Left lung (tissue), 10 donors: ENCODE data around the gene TTC7B. TPM values are rescaled to one million over a fixed set of nuclear protein-coding genes. Genes with fewer than 3 reads are reported as not detected.

Source experiments
- ATAC-seq: fragments of 200-7000 bp; cut with Tn5 transposase; one replicate; pipeline ENCODE4 v1.9.1; 2020; ENCODE audit warnings: moderate library complexity
- DNase-seq, 4 donors: peaks; one replicate each; pipeline ENCODE4 v3.0.0-alpha.2; 2013 to 2020
- H3K27ac ChIP-seq, 2 donors: fragments of 200-600 bp; sonication (generic) in 1 of 2; one replicate each; pipeline versions ENCODE4 v1.5.0 to v1.8.0; 2020 to 2021
- H3K27me3 ChIP-seq, 2 donors: fragments of 200-600 bp; sonication (generic) in 1 of 2; one replicate each; pipeline versions ENCODE4 v1.5.0 to v1.8.0; 2020 to 2021
- H3K36me3 ChIP-seq, 2 donors: fragments of 200-600 bp; sonication (generic) in 1 of 2; one replicate each; pipeline versions ENCODE4 v1.5.0 to v1.8.0; 2020 to 2021
- H3K4me1 ChIP-seq, 2 donors: fragments of 200-600 bp; one replicate each; pipeline ENCODE4 v1.8.0; 2021
- H3K4me3 ChIP-seq, 2 donors: fragments of 200-600 bp; sonication (generic) in 1 of 2; one replicate each; pipeline versions ENCODE4 v1.5.0 to v1.8.0; 2020 to 2021; ENCODE audit warnings: mild to moderate bottlenecking in 1 of 2
- H3K9me3 ChIP-seq, 2 donors: fragments of 200-600 bp; sonication (generic) in 1 of 2; one replicate each; pipeline versions ENCODE4 v1.5.0 to v1.8.0; 2020 to 2021
- intact Hi-C, 2 donors: fragments of 100-400 bp; cut with DNase I; formaldehyde crosslinking; loops; one replicate each; pipeline versions ENCODE4 v1.11.2 to v1.14.2; 2022
- polyA plus RNA-seq, 6 donors: library from polyadenylated mRNA; unstranded; fragments of 120-200 nt; gene quantifications; one replicate each; pipeline ENCODE4 v1.2.1, GENCODE V29; 2013; ENCODE audit not compliant: insufficient read length in 6 of 6
- total RNA-seq, 2 donors: library from RNA; stranded (reverse); fragmentation: NEBNext Ultra II Directional; extraction: Animal tissue kit (Norgen Biotek cat#: 25700); gene quantifications; one replicate each; pipeline ENCODE4 v1.2.1, GENCODE V29; 2021
- TF ChIP-seq, protein P1 (sequence below), 2 donors: fragments of 200-600 bp; sonication (generic) in 1 of 2; IDR thresholded peaks; one replicate each; pipeline versions ENCODE4 v1.5.0 to v1.8.0; 2021; ENCODE audit warnings: antibody characterized with exemption in 2 of 2
- donor health status: DM: no; HTN: yes; CAD: no.
- donor health status: DM: no; HTN: no; CAD: no.

Gene TTC7B
- total and polyA plus RNA-seq, 8 donors = 26.8 to 47.5 (median 39.5) TPM

DNA sequence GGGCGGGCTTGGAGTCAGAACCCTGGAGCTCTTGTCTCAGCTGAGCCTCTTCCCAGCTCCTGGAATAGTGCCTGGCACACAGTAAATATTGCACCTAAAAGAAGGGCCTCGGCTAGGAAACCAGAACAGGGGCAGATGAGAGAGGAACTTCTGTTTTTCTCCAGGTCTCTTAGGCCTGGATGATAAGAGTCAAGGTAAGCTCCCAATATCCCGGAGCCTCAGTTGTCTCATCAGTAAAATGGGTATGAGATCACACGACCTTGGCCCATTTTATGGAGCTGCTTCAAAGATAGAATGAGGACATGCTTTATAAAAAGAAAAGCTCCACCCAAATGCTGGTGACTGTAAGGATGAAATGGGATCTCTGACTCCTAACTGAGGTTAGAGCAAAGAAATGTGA is 202.2 kb downstream of the TTC7B start:
- Histone ChIP-seq H3K9me3 (no peaks in the 10 kb centered on the region), H3K27ac (no peak overlapping the region), H3K4me1 (peaks cover 11 to 42% of the 10 kb centered on the region in 2 donors), H3K36me3 (no peaks in the 10 kb centered on the region), H3K27me3 (no peaks in the 10 kb centered on the region), H3K4me3 (no peak overlapping the region)
- DNase-seq (no peak), ATAC-seq (no peak)
- TF ChIP-seq, protein P1, sequence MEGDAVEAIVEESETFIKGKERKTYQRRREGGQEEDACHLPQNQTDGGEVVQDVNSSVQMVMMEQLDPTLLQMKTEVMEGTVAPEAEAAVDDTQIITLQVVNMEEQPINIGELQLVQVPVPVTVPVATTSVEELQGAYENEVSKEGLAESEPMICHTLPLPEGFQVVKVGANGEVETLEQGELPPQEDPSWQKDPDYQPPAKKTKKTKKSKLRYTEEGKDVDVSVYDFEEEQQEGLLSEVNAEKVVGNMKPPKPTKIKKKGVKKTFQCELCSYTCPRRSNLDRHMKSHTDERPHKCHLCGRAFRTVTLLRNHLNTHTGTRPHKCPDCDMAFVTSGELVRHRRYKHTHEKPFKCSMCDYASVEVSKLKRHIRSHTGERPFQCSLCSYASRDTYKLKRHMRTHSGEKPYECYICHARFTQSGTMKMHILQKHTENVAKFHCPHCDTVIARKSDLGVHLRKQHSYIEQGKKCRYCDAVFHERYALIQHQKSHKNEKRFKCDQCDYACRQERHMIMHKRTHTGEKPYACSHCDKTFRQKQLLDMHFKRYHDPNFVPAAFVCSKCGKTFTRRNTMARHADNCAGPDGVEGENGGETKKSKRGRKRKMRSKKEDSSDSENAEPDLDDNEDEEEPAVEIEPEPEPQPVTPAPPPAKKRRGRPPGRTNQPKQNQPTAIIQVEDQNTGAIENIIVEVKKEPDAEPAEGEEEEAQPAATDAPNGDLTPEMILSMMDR (IDR thresholded peaks at IDR 0.05) = no peak
- intact Hi-C loops = no loop called here

DNA sequence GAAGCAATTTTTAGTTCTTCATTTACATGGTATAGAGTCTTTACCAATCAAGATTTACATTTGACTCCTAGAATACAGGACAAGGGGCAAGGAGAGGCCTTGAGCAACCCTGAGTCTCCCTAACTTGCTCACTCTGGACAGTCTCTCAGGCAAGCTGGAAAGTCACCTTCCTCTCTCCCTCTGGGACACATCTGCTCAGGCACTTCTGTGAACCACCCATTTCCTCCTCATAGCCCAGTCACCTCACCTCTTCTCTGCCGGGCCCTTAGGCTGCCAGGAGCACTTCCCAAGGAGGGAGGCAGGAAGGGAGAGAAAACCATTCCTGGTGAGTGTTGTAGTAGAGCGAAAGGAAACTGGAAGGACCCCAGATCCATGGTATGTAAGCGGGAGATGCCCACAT is 202.8 kb downstream of the TTC7B start:
- Histone ChIP-seq H3K4me3 (no peak overlapping the region), H3K9me3 (no peaks in the 10 kb centered on the region), H3K27ac (no peak overlapping the region), H3K36me3 (no peaks in the 10 kb centered on the region), H3K27me3 (no peaks in the 10 kb centered on the region), H3K4me1 (peaks cover 11 to 48% of the 10 kb centered on the region in 2 donors)
- ATAC-seq (peak; percentile 67), DNase-seq (no peak)
- TF ChIP-seq, protein P1 (IDR thresholded peaks at IDR 0.05) = no peak
- intact Hi-C loops = no loop called here

DNA sequence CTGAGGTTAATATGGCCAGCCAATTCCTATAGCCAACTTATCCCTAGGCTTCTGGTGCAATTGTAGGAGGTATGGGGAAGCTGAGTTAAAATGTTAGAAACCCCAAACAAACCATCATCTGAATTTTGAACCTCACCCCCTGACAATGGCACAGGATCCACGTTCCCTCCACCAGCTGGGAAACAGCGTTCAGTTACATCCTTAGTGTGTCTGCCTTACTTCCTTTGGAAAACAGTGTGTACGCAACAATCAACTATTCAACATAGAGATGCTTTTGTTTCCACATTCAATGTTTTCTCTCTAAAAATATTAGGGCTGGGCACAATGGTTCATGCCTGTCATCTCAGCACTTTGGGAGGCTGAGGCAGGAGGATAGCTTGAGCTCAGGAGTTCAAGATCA is 203.4 kb downstream of the TTC7B start:
- TF ChIP-seq, protein P1 (IDR thresholded peaks at IDR 0.05) = no peak
- H3K4me1 ChIP-seq = peaks cover 11 to 50% of the 10 kb centered on the region in 2 donors
- H3K27ac ChIP-seq = peak overlapping the region; percentile 44 to 67
- intact Hi-C loops = no loop called here
- no peaks in the 10 kb centered on the region for H3K9me3 ChIP-seq
- no peak overlapping the region for H3K4me3 ChIP-seq
- no peaks in the 10 kb centered on the region for H3K36me3 ChIP-seq
- DNase-seq = no peak
- no peaks in the 10 kb centered on the region for H3K27me3 ChIP-seq
- no peak for ATAC-seq

DNA sequence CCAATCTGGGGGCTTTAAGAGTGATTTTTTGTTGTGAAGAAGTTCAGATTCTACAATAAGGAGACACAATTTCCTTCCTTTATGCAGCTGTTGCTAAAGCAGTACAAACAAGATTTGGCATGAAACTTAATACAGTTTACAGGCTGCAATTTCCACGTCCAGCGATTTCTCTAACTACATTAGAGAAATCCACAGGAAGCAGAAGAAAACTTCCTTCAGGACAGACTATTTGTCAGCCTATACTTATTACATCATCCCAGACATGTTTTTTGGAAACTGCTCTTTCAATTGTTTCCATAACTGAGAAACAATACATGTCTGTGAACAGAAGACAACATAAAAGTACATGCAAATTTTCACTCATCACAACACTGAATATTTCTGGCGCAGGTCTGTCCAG is 204.3 kb downstream of the TTC7B start:
- no peak for ATAC-seq
- H3K4me3 ChIP-seq = no peak overlapping the region
- TF ChIP-seq, protein P1 (IDR thresholded peaks at IDR 0.05) = no peak
- H3K9me3 ChIP-seq = no peaks in the 10 kb centered on the region
- H3K36me3 ChIP-seq = peaks cover 0 to 8% of the 10 kb centered on the region in 2 donors
- peaks cover 11 to 50% of the 10 kb centered on the region in 2 donors for H3K4me1 ChIP-seq
- H3K27ac ChIP-seq = peak overlapping the region; percentile 44 to 67
- H3K27me3 ChIP-seq = no peaks in the 10 kb centered on the region
- DNase-seq = peak in 1 of 4 donors; percentile 80
- intact Hi-C loops = no loop called here

DNA sequence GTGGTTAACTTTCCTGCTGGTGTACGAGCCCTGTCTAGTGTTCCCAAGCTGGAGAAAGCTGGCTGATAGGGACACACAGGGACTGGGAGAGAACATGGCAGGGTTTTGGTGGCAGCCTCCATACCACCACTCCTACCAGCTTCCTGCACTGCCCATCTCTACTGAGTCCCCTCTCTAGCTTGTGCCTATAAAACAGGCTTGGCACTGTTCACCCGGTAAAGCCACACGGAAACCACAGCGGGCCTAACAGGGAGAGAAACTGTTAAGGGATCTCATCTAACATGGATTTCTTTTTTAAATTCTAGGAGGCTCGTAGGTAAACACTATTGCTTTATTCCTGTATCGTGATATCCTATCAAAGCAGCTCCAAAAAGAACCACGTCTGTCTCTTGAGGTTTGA is 204.7 kb downstream of the TTC7B start:
- DNase-seq (no peak), ATAC-seq (no peak)
- peak overlapping the region; percentile 44 to 67 for H3K27ac ChIP-seq
- TF ChIP-seq, protein P1 (IDR thresholded peaks at IDR 0.05) = no peak
- no peak overlapping the region for H3K4me3 ChIP-seq
- H3K36me3 ChIP-seq = peaks cover 0 to 8% of the 10 kb centered on the region in 2 donors
- intact Hi-C loops = no loop called here
- H3K9me3 ChIP-seq = no peaks in the 10 kb centered on the region
- peaks cover 11 to 50% of the 10 kb centered on the region in 2 donors for H3K4me1 ChIP-seq
- H3K27me3 ChIP-seq = no peaks in the 10 kb centered on the region
